Fibroblast of mammary gland (primary cell): ENCODE results near the gene DNAH7.

Source experiments
- DNase-seq: peaks from one replicate; pipeline ENCODE4 v3.0.0-alpha.2; 2010; ENCODE audit warnings: low read depth
- H3K4me3 ChIP-seq: 2 replicates; pipeline ENCODE4 v1.5.1; 2011; ENCODE audit warnings: low read depth, mild to moderate bottlenecking, low read length, moderate library complexity; ENCODE audit not compliant: control insufficient read depth
- CTCF ChIP-seq: conservative IDR thresholded peaks from 2 replicates; pipeline ENCODE4 v1.5.1; 2011; ENCODE audit warnings: low read depth, low read length, inconsistent platforms; ENCODE audit not compliant: control insufficient read depth, insufficient read depth

The DNAH7 gene

GRCh38 chr2:195993623-195994022 is 75.0 kb downstream of the DNAH7 start:
- no peak overlapping the region for H3K4me3 ChIP-seq
- no peak for TF ChIP-seq CTCF

GRCh38 chr2:195985741-195986140 is 82.9 kb downstream of the DNAH7 start:
- no peak overlapping the region for H3K4me3 ChIP-seq
- no peak for TF ChIP-seq CTCF
- no peak for DNase-seq

More at GRCh38 chr2:195993623-195994022, 75.0 kb downstream of the DNAH7 start:
- DNase-seq = no peak

GRCh38 chr2:195984923-195985726 is 83.5 kb downstream of the DNAH7 start:
- peak; percentile 6 for DNase-seq
- no peak overlapping the region for H3K4me3 ChIP-seq
- no peak for TF ChIP-seq CTCF

- no peak for TF ChIP-seq CTCF
- DNase-seq = no peak
- H3K4me3 ChIP-seq = no peak overlapping the region
These were observed 101.3 kb downstream of the DNAH7 start for GRCh38 chr2:195967336-195967735.

- TF ChIP-seq CTCF = no peak
- no peak for DNase-seq
- H3K4me3 ChIP-seq = no peak overlapping the region
These were observed 106.8 kb downstream of the DNAH7 start for GRCh38 chr2:195961873-195962272.

- TF ChIP-seq CTCF = no peak
- no peak overlapping the region for H3K4me3 ChIP-seq
- DNase-seq = no peak
These were observed 109.3 kb downstream of the DNAH7 start for GRCh38 chr2:195959341-195959740.
